Loucy (cell line): ENCODE data around the gene MBD5.

Experiments
- H2AFZ ChIP-seq: fragments of 200-600 bp; sonication (generic); 2 replicates; pipeline ENCODE4 v1.6.0; 2016; ENCODE audit warnings: antibody characterized with exemption, mild to moderate bottlenecking, low read length, moderate library complexity
- H3F3A ChIP-seq: fragments of 200-600 bp; 2 replicates; pipeline ENCODE4 v1.6.0; 2016; ENCODE audit warnings: antibody characterized with exemption, low read depth, mild to moderate bottlenecking
- H3K27me3 ChIP-seq: fragments of 200-600 bp; sonication (generic); 2 replicates; pipeline ENCODE4 v1.6.1; 2014; ENCODE audit warnings: low read length, mild to moderate bottlenecking; ENCODE audit not compliant: insufficient read depth, poor library complexity, severe bottlenecking
- H3K36me3 ChIP-seq: fragments of 200-600 bp; sonication (generic); 2 replicates; pipeline ENCODE4 v1.6.1; 2016; ENCODE audit warnings: low read length; ENCODE audit not compliant: insufficient read depth
- H3K4me1 ChIP-seq: fragments of 200-600 bp; sonication (generic); 2 replicates; pipeline ENCODE4 v1.5.1; 2014; ENCODE audit warnings: low read length, mild to moderate bottlenecking; ENCODE audit not compliant: insufficient read depth, poor library complexity, severe bottlenecking
- H3K4me2 ChIP-seq: fragments of 200-600 bp; sonication (generic); 2 replicates; pipeline ENCODE4 v1.6.0; 2014; ENCODE audit warnings: antibody characterized with exemption, low read length, low read depth, mild to moderate bottlenecking; ENCODE audit not compliant: poor library complexity, severe bottlenecking
- H3K4me3 ChIP-seq: fragments of 200-600 bp; sonication (generic); 2 replicates; pipeline ENCODE4 v1.5.1; 2014; ENCODE audit warnings: low read length, mild to moderate bottlenecking, mixed read lengths; ENCODE audit not compliant: poor library complexity, severe bottlenecking
- H3K79me2 ChIP-seq: fragments of 200-600 bp; sonication (generic); 2 replicates; pipeline ENCODE4 v1.6.1; 2014; ENCODE audit warnings: low read length; ENCODE audit not compliant: insufficient read depth
- H3K9ac ChIP-seq: fragments of 200-600 bp; sonication (generic); 2 replicates; pipeline ENCODE4 v1.6.0; 2014; ENCODE audit warnings: mild to moderate bottlenecking, low read depth, low read length, moderate library complexity; ENCODE audit not compliant: poor library complexity, severe bottlenecking
- H3K9me2 ChIP-seq: fragments of 200-600 bp; sonication (generic); replicated peaks from 2 replicates; pipeline ENCODE4 v1.6.1; 2016; ENCODE audit warnings: low read depth, low read length, mixed read lengths
- H3K9me3 ChIP-seq: fragments of 200-600 bp; sonication (generic); 2 replicates; pipeline ENCODE4 v1.6.1; 2014; ENCODE audit warnings: mild to moderate bottlenecking, antibody characterized with exemption, low read length, low read depth; ENCODE audit not compliant: insufficient read depth
- H4K20me1 ChIP-seq: fragments of 200-600 bp; sonication (generic); 2 replicates; pipeline ENCODE4 v1.6.0; 2014; ENCODE audit warnings: antibody characterized with exemption, low read length, mild to moderate bottlenecking; ENCODE audit not compliant: insufficient read depth, poor library complexity, severe bottlenecking
- EZH2phosphoT487 ChIP-seq: fragments of 200-600 bp; IDR thresholded peaks from 2 replicates; pipeline ENCODE4 v1.6.1; 2018; ENCODE audit warnings: antibody characterized with exemption, mild to moderate bottlenecking, moderate library complexity, borderline replicate concordance
- TF ChIP-seq, protein P1 (sequence below): fragments of 200-600 bp; sonication (generic); conservative IDR thresholded peaks from 2 replicates; pipeline ENCODE4 v1.5.1; 2014; ENCODE audit warnings: mild to moderate bottlenecking, antibody characterized with exemption, low read length

The MBD5 gene

DNA sequence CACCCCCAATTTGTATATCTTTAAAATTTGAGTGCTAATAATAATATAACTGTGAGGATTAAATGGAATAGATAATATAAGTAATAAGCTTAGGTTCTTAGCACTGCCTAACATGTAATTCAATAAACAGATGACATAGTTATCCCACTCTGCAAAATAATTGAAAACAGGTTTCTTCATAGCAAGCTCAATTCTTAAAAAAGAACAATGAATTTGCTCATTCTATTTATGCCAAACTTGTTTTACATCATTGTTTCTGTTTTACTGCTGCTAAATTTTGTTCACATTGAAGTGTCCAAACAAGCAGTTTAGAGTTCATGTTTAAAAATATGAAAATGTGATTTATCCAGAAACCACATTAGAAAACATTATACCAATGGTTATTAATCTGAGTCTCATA is 217.0 kb downstream of the MBD5 start:
- TF ChIP-seq, protein P1, sequence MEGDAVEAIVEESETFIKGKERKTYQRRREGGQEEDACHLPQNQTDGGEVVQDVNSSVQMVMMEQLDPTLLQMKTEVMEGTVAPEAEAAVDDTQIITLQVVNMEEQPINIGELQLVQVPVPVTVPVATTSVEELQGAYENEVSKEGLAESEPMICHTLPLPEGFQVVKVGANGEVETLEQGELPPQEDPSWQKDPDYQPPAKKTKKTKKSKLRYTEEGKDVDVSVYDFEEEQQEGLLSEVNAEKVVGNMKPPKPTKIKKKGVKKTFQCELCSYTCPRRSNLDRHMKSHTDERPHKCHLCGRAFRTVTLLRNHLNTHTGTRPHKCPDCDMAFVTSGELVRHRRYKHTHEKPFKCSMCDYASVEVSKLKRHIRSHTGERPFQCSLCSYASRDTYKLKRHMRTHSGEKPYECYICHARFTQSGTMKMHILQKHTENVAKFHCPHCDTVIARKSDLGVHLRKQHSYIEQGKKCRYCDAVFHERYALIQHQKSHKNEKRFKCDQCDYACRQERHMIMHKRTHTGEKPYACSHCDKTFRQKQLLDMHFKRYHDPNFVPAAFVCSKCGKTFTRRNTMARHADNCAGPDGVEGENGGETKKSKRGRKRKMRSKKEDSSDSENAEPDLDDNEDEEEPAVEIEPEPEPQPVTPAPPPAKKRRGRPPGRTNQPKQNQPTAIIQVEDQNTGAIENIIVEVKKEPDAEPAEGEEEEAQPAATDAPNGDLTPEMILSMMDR: no peak
- TF ChIP-seq EZH2phosphoT487: no peak
- H3K4me1 ChIP-seq: no peaks in the 10 kb centered on the region
- no peaks in the 10 kb centered on the region for H3K27me3 ChIP-seq
- no peak overlapping the region for H3K9ac ChIP-seq
- H3K36me3 ChIP-seq: peaks cover 24% of the 10 kb centered on the region; the same call in 1 of the 2 replicates
- no peak overlapping the region for H2AFZ ChIP-seq
- H3K9me3 ChIP-seq: peaks cover 11% of the 10 kb centered on the region; the same call in 1 of the 2 replicates
- H3K79me2 ChIP-seq: no peaks in the 10 kb centered on the region
- H3K4me3 ChIP-seq: no peak overlapping the region
- no peaks in the 10 kb centered on the region for H3F3A ChIP-seq
- H4K20me1 ChIP-seq: no peaks in the 10 kb centered on the region
- H3K9me2 ChIP-seq: no peaks in the 10 kb centered on the region
- no peak overlapping the region for H3K4me2 ChIP-seq

DNA sequence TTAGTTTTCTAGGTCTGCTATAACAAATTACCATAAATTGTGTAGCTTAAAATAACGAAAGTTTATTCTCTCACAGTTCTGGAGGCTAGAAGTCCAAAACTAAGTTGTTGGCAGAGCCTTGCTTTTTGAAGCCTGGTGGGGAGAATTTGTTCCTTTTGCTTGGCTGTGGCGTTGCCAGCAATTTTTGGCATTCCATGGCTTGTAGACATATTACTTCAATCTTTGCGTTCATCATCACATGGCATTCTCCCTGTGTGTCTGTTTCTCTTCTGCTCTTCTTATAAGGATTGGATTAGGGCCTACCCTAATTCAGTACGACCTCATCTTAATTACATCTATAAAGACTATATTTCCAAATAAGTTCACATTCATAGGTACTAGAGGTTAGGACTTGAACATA is 217.7 kb downstream of the MBD5 start:
- Histone ChIP-seq H3K4me1 (no peaks in the 10 kb centered on the region), H4K20me1 (no peaks in the 10 kb centered on the region), H3K4me3 (no peak overlapping the region), H3F3A (no peaks in the 10 kb centered on the region), H3K4me2 (no peak overlapping the region), H3K9me3 (peaks cover 11% of the 10 kb centered on the region; the same call in 1 of the 2 replicates), H2AFZ (no peak overlapping the region), H3K79me2 (no peaks in the 10 kb centered on the region), H3K9ac (no peak overlapping the region), H3K36me3 (peaks cover 24% of the 10 kb centered on the region; the same call in 1 of the 2 replicates), H3K27me3 (no peaks in the 10 kb centered on the region), H3K9me2 (no peaks in the 10 kb centered on the region)
- TF ChIP-seq, protein P1: no peak
- no peak for TF ChIP-seq EZH2phosphoT487

DNA sequence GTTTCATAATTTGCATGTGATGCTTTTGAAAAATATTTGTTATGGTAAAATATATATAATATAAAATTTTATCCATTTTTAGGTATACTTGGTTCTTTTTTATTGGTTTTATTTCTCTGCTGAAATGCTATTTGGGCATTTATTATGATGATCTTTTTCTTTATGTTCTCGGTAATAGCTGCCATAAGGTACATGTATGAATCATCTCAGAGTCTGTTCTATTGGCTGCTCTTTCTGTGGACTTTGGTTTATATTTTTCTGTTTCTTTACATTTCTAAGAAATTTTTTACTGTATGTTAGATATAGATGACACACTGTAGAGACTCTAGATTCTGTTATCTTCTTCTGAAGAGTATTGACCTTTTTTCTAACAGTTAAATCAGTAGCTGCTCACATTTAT is 219.9 kb downstream of the MBD5 start:
- TF ChIP-seq, protein P1: no peak
- TF ChIP-seq EZH2phosphoT487: no peak
- peaks cover 19% of the 10 kb centered on the region; the same call in 1 of the 2 replicates for H3K36me3 ChIP-seq
- no peak overlapping the region for H3K4me2 ChIP-seq
- no peak overlapping the region for H2AFZ ChIP-seq
- peaks cover 11% of the 10 kb centered on the region; the same call in 1 of the 2 replicates for H3K9me3 ChIP-seq
- H4K20me1 ChIP-seq: no peaks in the 10 kb centered on the region
- no peaks in the 10 kb centered on the region for H3K79me2 ChIP-seq
- H3K9me2 ChIP-seq: no peaks in the 10 kb centered on the region
- H3K4me3 ChIP-seq: no peak overlapping the region
- H3K27me3 ChIP-seq: no peaks in the 10 kb centered on the region
- no peak overlapping the region for H3K9ac ChIP-seq
- H3F3A ChIP-seq: no peaks in the 10 kb centered on the region
- no peaks in the 10 kb centered on the region for H3K4me1 ChIP-seq
